GM15510 (cell line): ENCODE data around the gene SYK.

Experiments
- POLR2A ChIP-seq: IDR thresholded peaks from 3 replicates; pipeline ENCODE4 v1.6.1; 2011; ENCODE audit warnings: borderline replicate concordance; ENCODE audit not compliant: insufficient read length; ENCODE audit errors: extremely low read depth

The SYK gene

GRCh38 chr9:90795871-90796317, 5.7 kb upstream of the SYK start:
- TF ChIP-seq POLR2A: no peak

GRCh38 chr9:90799271-90799852, 2.3 kb upstream of the SYK start:
- TF ChIP-seq POLR2A: no peak

- no peak for TF ChIP-seq POLR2A
Measured at GRCh38 chr9:90801973-90802322, 329 bp downstream of the SYK start.

- TF ChIP-seq POLR2A: no peak
Measured at GRCh38 chr9:90802386-90802985, 867 bp downstream of the SYK start.

- no peak for TF ChIP-seq POLR2A
Measured at GRCh38 chr9:90803860-90804593, 2.4 kb downstream of the SYK start.

GRCh38 chr9:90805006-90805996, 3.7 kb downstream of the SYK start:
- no peak for TF ChIP-seq POLR2A

- no peak for TF ChIP-seq POLR2A
Measured at GRCh38 chr9:90807006-90807405, 5.4 kb downstream of the SYK start.

GRCh38 chr9:90808398-90808797, 6.8 kb downstream of the SYK start:
- no peak for TF ChIP-seq POLR2A

- TF ChIP-seq POLR2A: no peak
Measured at GRCh38 chr9:90808890-90809685, 7.5 kb downstream of the SYK start.

GRCh38 chr9:90810691-90811090, 9.1 kb downstream of the SYK start:
- no peak for TF ChIP-seq POLR2A

GRCh38 chr9:90813046-90813445, 11.4 kb downstream of the SYK start:
- no peak for TF ChIP-seq POLR2A

- TF ChIP-seq POLR2A: no peak
Measured at GRCh38 chr9:90813523-90813922, 11.9 kb downstream of the SYK start.

- no peak for TF ChIP-seq POLR2A
Measured at GRCh38 chr9:90814355-90814754, 12.7 kb downstream of the SYK start.
